HepG2 (cell line): Measurements from ENCODE around the gene PACS1. TPM values are rescaled to one million over a fixed set of nuclear protein-coding genes. Genes with fewer than 3 reads are reported as not detected.

ENCODE experiments used
- ATAC-seq: fragments of 200-7000 bp; cut with Tn5 transposase; 3 replicates; pipeline ENCODE4 v1.9.1; 2020; ENCODE audit warnings: mild to moderate bottlenecking, moderate library complexity
- BruUV-seq: library from RNA; stranded (reverse); fragments of 400-500 nt; replicated peaks from 2 replicates; lab custom pipeline; 2021; lab: Mats Ljungman, UMichigan
- CTCF ChIA-PET: fragments of 300-600 bp; formaldehyde crosslinking; extraction: SDS; loops from one replicate; lab custom pipeline; 2021; ENCODE audit warnings: low total read pairs, inconsistent platforms, low intra/inter-chr PET ratio; lab: Yijun Ruan, JAX
- POLR2A ChIA-PET: fragments of 350-600 bp; sonication (Branson Sonifier 250); formaldehyde crosslinking; loops from one replicate; lab custom pipeline; 2020; ENCODE audit warnings: antibody characterized with exemption, inconsistent platforms; lab: Yijun Ruan, JAX
- DNase-seq: peaks from one replicate; pipeline ENCODE4 v3.0.0-alpha.2; 2015; ENCODE audit warnings: low spot score
- FAIRE-seq: peaks from 3 replicates; lab custom pipeline; 2011; peaks lifted over from hg19 to GRCh38; lab: Jason Lieb, UNC
- H2AFZ ChIP-seq: one replicate; pipeline ENCODE4 v1.6.1; 2011; ENCODE audit warnings: low read length, inconsistent platforms
- H3K27ac ChIP-seq: fragments of 300-600 bp; 3 replicates; pipeline ENCODE4 v1.8.0; 2011; ENCODE audit warnings: mixed run types, mild to moderate bottlenecking, mixed read lengths, low read length, inconsistent platforms; ENCODE audit not compliant: insufficient read depth; ENCODE audit errors: extremely low read length
- H3K27me3 ChIP-seq, 2 experiments: fragments of 200-600 bp in 1 of 2; 2 replicates in 1 of 2; 3 replicates in 1 of 2; pipeline versions ENCODE4 v1.6.0 to v1.8.0; 2011; ENCODE audit warnings: low read length in 2 of 2, mild to moderate bottlenecking in 2 of 2, moderate library complexity in 2 of 2, inconsistent platforms in 1 of 2; ENCODE audit not compliant: insufficient read depth in 2 of 2, control insufficient read depth in 1 of 2
- H3K36me3 ChIP-seq, 2 experiments: fragments of 200-600 bp in 1 of 2; replicated peaks in 1 of 2; 2 replicates in 1 of 2; 3 replicates in 1 of 2; pipeline versions ENCODE4 v1.5.1 to v1.8.0; 2011; ENCODE audit warnings: low read length in 2 of 2, inconsistent platforms in 1 of 2; ENCODE audit not compliant: insufficient read depth in 2 of 2, control insufficient read depth in 1 of 2
- H3K4me1 ChIP-seq: 2 replicates; pipeline ENCODE4 v1.5.1; 2012; ENCODE audit warnings: low read length, inconsistent platforms; ENCODE audit not compliant: insufficient read depth
- H3K4me2 ChIP-seq: 2 replicates; pipeline ENCODE4 v1.6.0; 2011; ENCODE audit warnings: low read depth, low read length, inconsistent platforms
- H3K4me3 ChIP-seq, 3 experiments: fragments of 200-600 bp in 1 of 3; sonication (generic), shearing (Covaris generic) in 1 of 3; replicated peaks in 1 of 3; 2 replicates each; pipeline ENCODE4 v1.5.1; 2011 to 2016; ENCODE audit warnings: low read length in 3 of 3, inconsistent platforms in 2 of 3, low read depth in 2 of 3, mild to moderate bottlenecking in 2 of 3, control low read depth in 1 of 3, mixed read lengths in 1 of 3; ENCODE audit not compliant: insufficient read depth in 1 of 3
- H3K79me2 ChIP-seq: one replicate; pipeline ENCODE4 v1.6.1; 2011; ENCODE audit warnings: low read length, inconsistent platforms; ENCODE audit not compliant: insufficient read depth
- H3K9ac ChIP-seq: 2 replicates; pipeline ENCODE4 v1.6.0; 2011; ENCODE audit warnings: mild to moderate bottlenecking, low read depth, low read length, inconsistent platforms; ENCODE audit not compliant: insufficient read depth
- H3K9me3 ChIP-seq: 2 replicates; pipeline ENCODE4 v1.5.1; 2012; ENCODE audit warnings: mild to moderate bottlenecking, low read length
- H4K20me1 ChIP-seq: 2 replicates; pipeline ENCODE4 v1.6.0; 2011; ENCODE audit warnings: inconsistent platforms, mild to moderate bottlenecking, low read length, moderate library complexity; ENCODE audit not compliant: insufficient read depth
- FOXA3 ChIP-seq: IDR thresholded peaks from 2 replicates; pipeline ENCODE4 v1.6.1; 2016; ENCODE audit warnings: missing genetic modification reagents, missing compliant biosample characterization
- FOXC1 ChIP-seq: sonication (generic); formaldehyde crosslinking; IDR thresholded peaks from 2 replicates; pipeline ENCODE4 v1.8.0; 2022; ENCODE audit warnings: mild to moderate bottlenecking, missing genetic modification reagents, borderline replicate concordance
- GABPB1 ChIP-seq: IDR thresholded peaks from 2 replicates; pipeline ENCODE4 v1.6.1; 2016; ENCODE audit warnings: mild to moderate bottlenecking, missing genetic modification reagents, moderate library complexity, missing compliant biosample characterization
- MAZ ChIP-seq, 2 experiments: sonication (generic) in 1 of 2; formaldehyde crosslinking in 1 of 2; IDR thresholded peaks; 2 replicates each; pipeline versions ENCODE4 v1.5.0 to v1.6.1; 2012 to 2020; ENCODE audit warnings: low read depth in 2 of 2, mild to moderate bottlenecking in 2 of 2, borderline replicate concordance in 1 of 2, improper control_type of control experiment in 1 of 2, low read length in 1 of 2, missing genetic modification reagents in 1 of 2, moderate library complexity in 1 of 2
- MXI1 ChIP-seq: IDR thresholded peaks from 3 replicates; pipeline ENCODE4 v1.6.1; 2012; ENCODE audit warnings: low read depth, low read length, inconsistent platforms, borderline replicate concordance
- NCOA2 ChIP-seq: sonication (generic); formaldehyde crosslinking; IDR thresholded peaks from 2 replicates; pipeline ENCODE4 v1.8.0; 2022; ENCODE audit warnings: inconsistent platforms
- NR2F6 ChIP-seq, 2 experiments: IDR thresholded peaks; 2 replicates each; pipeline ENCODE4 v1.6.1; 2016; ENCODE audit warnings: antibody characterized with exemption in 1 of 2, mild to moderate bottlenecking in 1 of 2
- SALL1 ChIP-seq: sonication (generic); formaldehyde crosslinking; IDR thresholded peaks from 2 replicates; pipeline ENCODE4 v1.8.0; 2022; ENCODE audit warnings: mild to moderate bottlenecking, missing genetic modification reagents
- SAP130 ChIP-seq: IDR thresholded peaks from 2 replicates; pipeline ENCODE4 v1.6.1; 2016; ENCODE audit warnings: low read depth
- SPEN ChIP-seq: sonication (generic); formaldehyde crosslinking; IDR thresholded peaks from 2 replicates; pipeline ENCODE4 v1.5.1; 2020; ENCODE audit warnings: low read depth, mild to moderate bottlenecking, missing genetic modification reagents
- ZC3H4 ChIP-seq: sonication (generic); formaldehyde crosslinking; IDR thresholded peaks from 2 replicates; pipeline ENCODE4 v1.4.0; 2020; ENCODE audit warnings: missing genetic modification reagents, borderline replicate concordance
- ZNF124 ChIP-seq: sonication (generic); formaldehyde crosslinking; IDR thresholded peaks from 2 replicates; pipeline ENCODE4 v1.4.0; 2020; ENCODE audit warnings: missing genetic modification reagents
- ZNF263 ChIP-seq: sonication (generic); formaldehyde crosslinking; IDR thresholded peaks from 2 replicates; pipeline ENCODE4 v1.4.0; 2020; ENCODE audit warnings: missing genetic modification reagents
- ZNF556 ChIP-seq: sonication (generic); formaldehyde crosslinking; IDR thresholded peaks from 2 replicates; pipeline ENCODE4 v1.4.0; 2020; ENCODE audit warnings: mild to moderate bottlenecking, missing genetic modification reagents, borderline replicate concordance
- WGBS: methylation state at CpG from one replicate; pipeline ENCODE4 v1.1.6; 2017; ENCODE audit warnings: low lambda C conversion rate; 5-methylcytosine and 5-hydroxymethylcytosine counted together
- in situ Hi-C: cut with HindIII; loops from 2 replicates; pipeline ENCODE4 v1.10.0; 2017; ENCODE audit warnings: low pct_unique_long_range_greater_than_20kb; ENCODE audit not compliant: extremely low pct_ligation_motif_present
- intact Hi-C: fragments of 100-400 bp; cut with micrococcal nuclease; formaldehyde crosslinking; loops from one replicate; pipeline ENCODE4 v1.10.0; 2022; ENCODE audit not compliant: unreplicated experiment
- polyA plus RNA-seq, 8 experiments: library from polyadenylated mRNA; depleted of rRNA in 3 of 8; stranded (reverse) in 7 of 8; unstranded in 1 of 8; fragments of >200 nt; fragmentation: Illumina TruSeq in 4 of 8; extraction: Trizol in 4 of 8; gene quantifications; 2 replicates each; pipeline versions ENCODE4 v1.2.1 to v1.2.3, GENCODE V29; 2011 to 2016; ENCODE audit warnings: low read depth in 4 of 8, missing spikeins in 1 of 8, mixed read lengths in 1 of 8; ENCODE audit not compliant: insufficient read depth in 1 of 8
- total RNA-seq, 5 experiments: library from RNA; depleted of rRNA; stranded (reverse); fragments of >200 nt; fragmentation: Illumina TruSeq; extraction: Trizol; gene quantifications; 2 replicates each; pipeline ENCODE4 v1.2.3, GENCODE V29; 2016; ENCODE audit warnings: low read depth in 1 of 5
- TF ChIP-seq, protein P1 (sequence below): sonication (generic); formaldehyde crosslinking; IDR thresholded peaks from 2 replicates; pipeline ENCODE4 v1.8.0; 2022; ENCODE audit warnings: missing genetic modification reagents, mild to moderate bottlenecking, inconsistent platforms, borderline replicate concordance
- TF ChIP-seq, protein P2 (sequence below): sonication (generic); formaldehyde crosslinking; IDR thresholded peaks from 2 replicates; pipeline ENCODE4 v1.4.0; 2020; ENCODE audit warnings: mild to moderate bottlenecking, missing genetic modification reagents
- TF ChIP-seq, protein P3 (sequence below): IDR thresholded peaks from 2 replicates; pipeline ENCODE4 v1.6.1; 2016; ENCODE audit warnings: mild to moderate bottlenecking

The PACS1 gene
- total and polyA plus RNA-seq, 2 of the 13 experiments (the other 11 are each of a cell fraction or from before 2014, with no cell fraction given) = 7.6 to 8.6 TPM

GRCh38 chr11:66268244-66268951 lies 198.3 kb downstream of the PACS1 start, which contains the start of gene RAB1B:
RAB1B (plus strand) TSS chr11:66268639; CDS start chr11:66268680, 41 bp downstream.
- ChIA-PET CTCF (interaction anchor here (1.6 kb wide), 1 partner anchor 46 kb away, joined by 8 read pairs; no protein-coding TSS in a partner anchor), POLR2A (interaction anchor here (0.8 to 4.0 kb wide), 9 partner anchors 9 to 216 kb away, joined by 3 to 31 read pairs (median 5); partner anchors contain the start of genes SF3B2 and YIF1A)
- BruUV-seq = no TSS peak
- intact Hi-C loops (loop anchor here (2.0 kb wide), 1 partner anchor 20 kb away; the partner anchor contains the start of gene YIF1A), in situ Hi-C loops (no loop called here)
- Histone ChIP-seq H3K4me2 (peak within 1 kb of the TSS; percentile 95), H4K20me1 (peaks cover 10% of the 10 kb centered on the region), H3K4me3 (peak within 1 kb of the TSS; percentile 89 to 98 (median 96)), H3K27ac (peak within 1 kb of the TSS; percentile 78), H3K27me3 (no peaks in the 10 kb centered on the region; a peak in 1 of 5 replicates), H3K9ac (peak within 1 kb of the TSS; percentile 93), H3K36me3 (peaks cover 20 to 23% of the 10 kb centered on the region in 2 experiments), H3K9me3 (no peaks in the 10 kb centered on the region), H2AFZ (peak within 1 kb of the TSS; percentile 88), H3K4me1 (peaks cover 13% of the 10 kb centered on the region), H3K79me2 (peaks cover 24% of the 10 kb centered on the region)
- FAIRE-seq (peak; percentile 85), DNase-seq (peak; percentile 98), ATAC-seq (peak; percentile 87)
- 0% methylated on average over 4 of the region's 64 CpGs for WGBS
- TF ChIP-seq, protein P1, sequence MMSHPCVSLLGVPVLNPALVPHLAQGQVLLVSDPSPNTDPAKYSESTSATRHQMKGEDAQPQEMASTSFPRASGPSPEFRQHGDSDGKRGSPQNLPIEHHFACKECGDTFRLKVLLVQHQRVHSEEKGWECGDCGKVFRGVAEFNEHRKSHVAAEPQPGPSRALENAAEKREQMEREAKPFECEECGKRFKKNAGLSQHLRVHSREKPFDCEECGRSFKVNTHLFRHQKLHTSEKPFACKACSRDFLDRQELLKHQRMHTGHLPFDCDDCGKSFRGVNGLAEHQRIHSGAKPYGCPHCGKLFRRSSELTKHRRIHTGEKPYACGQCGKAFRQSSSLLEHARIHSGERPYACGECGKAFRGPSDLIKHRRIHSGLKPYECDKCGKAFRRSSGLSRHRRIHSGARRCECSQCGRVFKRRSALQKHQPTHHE (CRISPR knock-in tag) = 0 out of 2 replicates have a peak, but pooled peaks have one; percentile 3
- TF ChIP-seq GABPB1 (CRISPR knock-in tag) (peak; percentile 87), ZNF124 (CRISPR knock-in tag) (0 out of 2 replicates have a peak, but pooled peaks have one; percentile 22), SAP130 (CRISPR knock-in tag) (peak; percentile 36), ZC3H4 (CRISPR knock-in tag) (no peak), FOXC1 (CRISPR knock-in tag) (peak; percentile 53; the same call in 1 of the 2 replicates), MAZ (IDR thresholded peaks at IDR 0.05; ENCODE audit: borderline replicate concordance, low read depth, low read length) (0 out of 2 replicates have a peak, but pooled peaks have one; percentile 69), MAZ (CRISPR knock-in tag; IDR thresholded peaks at IDR 0.05; ENCODE audit: low read depth) (peak; percentile 73), NCOA2 (CRISPR knock-in tag) (0 out of 2 replicates have a peak, but pooled peaks have one; percentile 12), MXI1 (peak; percentile 55; the same call in 1 of the 3 replicates), SPEN (peak; percentile 64; the same call in 1 of the 2 replicates), ZNF556 (CRISPR knock-in tag) (no peak), FOXA3 (CRISPR knock-in tag) (peak; percentile 40; the same call in 1 of the 2 replicates), ZNF263 (CRISPR knock-in tag) (no peak), SALL1 (CRISPR knock-in tag) (peak; percentile 49; the same call in 1 of the 2 replicates), NR2F6 (IDR thresholded peaks at IDR 0.05) (no peak), NR2F6 (CRISPR knock-in tag; IDR thresholded peaks at IDR 0.05) (0 out of 2 replicates have a peak, but pooled peaks have one; percentile 6)
- TF ChIP-seq, protein P2, sequence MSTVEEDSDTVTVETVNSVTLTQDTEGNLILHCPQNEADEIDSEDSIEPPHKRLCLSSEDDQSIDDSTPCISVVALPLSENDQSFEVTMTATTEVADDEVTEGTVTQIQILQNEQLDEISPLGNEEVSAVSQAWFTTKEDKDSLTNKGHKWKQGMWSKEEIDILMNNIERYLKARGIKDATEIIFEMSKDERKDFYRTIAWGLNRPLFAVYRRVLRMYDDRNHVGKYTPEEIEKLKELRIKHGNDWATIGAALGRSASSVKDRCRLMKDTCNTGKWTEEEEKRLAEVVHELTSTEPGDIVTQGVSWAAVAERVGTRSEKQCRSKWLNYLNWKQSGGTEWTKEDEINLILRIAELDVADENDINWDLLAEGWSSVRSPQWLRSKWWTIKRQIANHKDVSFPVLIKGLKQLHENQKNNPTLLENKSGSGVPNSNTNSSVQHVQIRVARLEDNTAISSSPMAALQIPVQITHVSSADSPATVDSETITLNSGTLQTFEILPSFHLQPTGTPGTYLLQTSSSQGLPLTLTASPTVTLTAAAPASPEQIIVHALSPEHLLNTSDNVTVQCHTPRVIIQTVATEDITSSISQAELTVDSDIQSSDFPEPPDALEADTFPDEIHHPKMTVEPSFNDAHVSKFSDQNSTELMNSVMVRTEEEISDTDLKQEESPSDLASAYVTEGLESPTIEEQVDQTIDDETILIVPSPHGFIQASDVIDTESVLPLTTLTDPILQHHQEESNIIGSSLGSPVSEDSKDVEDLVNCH (CRISPR knock-in tag) = peak; percentile 86; the same call in 1 of the 2 replicates
- TF ChIP-seq, protein P3, sequence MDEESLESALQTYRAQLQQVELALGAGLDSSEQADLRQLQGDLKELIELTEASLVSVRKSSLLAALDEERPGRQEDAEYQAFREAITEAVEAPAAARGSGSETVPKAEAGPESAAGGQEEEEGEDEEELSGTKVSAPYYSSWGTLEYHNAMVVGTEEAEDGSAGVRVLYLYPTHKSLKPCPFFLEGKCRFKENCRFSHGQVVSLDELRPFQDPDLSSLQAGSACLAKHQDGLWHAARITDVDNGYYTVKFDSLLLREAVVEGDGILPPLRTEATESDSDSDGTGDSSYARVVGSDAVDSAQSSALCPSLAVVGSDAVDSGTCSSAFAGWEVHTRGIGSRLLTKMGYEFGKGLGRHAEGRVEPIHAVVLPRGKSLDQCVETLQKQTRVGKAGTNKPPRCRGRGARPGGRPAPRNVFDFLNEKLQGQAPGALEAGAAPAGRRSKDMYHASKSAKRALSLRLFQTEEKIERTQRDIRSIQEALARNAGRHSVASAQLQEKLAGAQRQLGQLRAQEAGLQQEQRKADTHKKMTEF (CRISPR knock-in tag) = 0 out of 2 replicates have a peak, but pooled peaks have one; percentile 19
